Fibroblast of pulmonary artery (primary cell): ENCODE measurements around the gene LDLRAD4.

ENCODE experiments used
- DNase-seq: peaks from one replicate; pipeline ENCODE4 v3.0.0-alpha.2; 2010; ENCODE audit warnings: low read depth
- H3K4me3 ChIP-seq: replicated peaks from 2 replicates; pipeline ENCODE4 v1.5.1; 2011; ENCODE audit warnings: low read depth, mild to moderate bottlenecking, control low read depth, low read length, moderate library complexity
- CTCF ChIP-seq: IDR thresholded peaks from 2 replicates; pipeline ENCODE4 v1.5.1; 2011; ENCODE audit warnings: mild to moderate bottlenecking, control low read depth, low read length, inconsistent platforms; ENCODE audit errors: missing control alignments

The LDLRAD4 gene

GRCh38 chr18:13376841-13377351 is 158.3 kb downstream of the LDLRAD4 start:
- no peak for DNase-seq
- H3K4me3 ChIP-seq: no peak overlapping the region
- TF ChIP-seq CTCF: no peak

GRCh38 chr18:13377496-13377895 is 158.9 kb downstream of the LDLRAD4 start:
- no peak overlapping the region for H3K4me3 ChIP-seq
- DNase-seq: no peak
- no peak for TF ChIP-seq CTCF

- TF ChIP-seq CTCF: no peak
- no peak overlapping the region for H3K4me3 ChIP-seq
- DNase-seq: no peak
Measured at GRCh38 chr18:13378150-13378549, 159.6 kb downstream of the LDLRAD4 start.

GRCh38 chr18:13379062-13379865 is 160.7 kb downstream of the LDLRAD4 start:
- DNase-seq: no peak
- no peak overlapping the region for H3K4me3 ChIP-seq
- no peak for TF ChIP-seq CTCF

- no peak overlapping the region for H3K4me3 ChIP-seq
- TF ChIP-seq CTCF: no peak
- no peak for DNase-seq
Measured at GRCh38 chr18:13379930-13380690, 161.6 kb downstream of the LDLRAD4 start.

GRCh38 chr18:13380691-13381070 is 162.1 kb downstream of the LDLRAD4 start:
- no peak for TF ChIP-seq CTCF
- H3K4me3 ChIP-seq: no peak overlapping the region
- DNase-seq: no peak
